WERI-Rb-1 (cell line): Measurements from ENCODE around the gene DCAF4L1.

Experiments
- DNase-seq: peaks from one replicate; pipeline ENCODE4 v3.0.0-alpha.2; 2020
- H3K27ac ChIP-seq: fragments of 250-450 bp; sonication (Bioruptor Pico); 2 replicates; pipeline ENCODE4 v1.5.1; 2020; ENCODE audit warnings: mild to moderate bottlenecking, moderate library complexity
- H3K27me3 ChIP-seq: fragments of 250-450 bp; sonication (Bioruptor Pico); 2 replicates; pipeline ENCODE4 v1.5.1; 2021; ENCODE audit warnings: mild to moderate bottlenecking, low read depth, moderate library complexity; ENCODE audit not compliant: insufficient read depth, severe bottlenecking
- H3K36me3 ChIP-seq: fragments of 250-450 bp; sonication (Bioruptor Pico); 2 replicates; pipeline ENCODE4 v1.5.1; 2020; ENCODE audit warnings: mild to moderate bottlenecking, moderate library complexity
- H3K4me3 ChIP-seq: 2 replicates; pipeline ENCODE4 v1.5.1; 2011; ENCODE audit warnings: low read depth, mild to moderate bottlenecking, control low read depth, low read length
- H3K9me3 ChIP-seq: fragments of 250-450 bp; sonication (Bioruptor Pico); 2 replicates; pipeline ENCODE4 v1.5.1; 2021; ENCODE audit warnings: mild to moderate bottlenecking, moderate library complexity; ENCODE audit not compliant: severe bottlenecking
- TF ChIP-seq, protein P1 (sequence below): IDR thresholded peaks from 2 replicates; pipeline ENCODE4 v1.5.1; 2011; ENCODE audit warnings: low read depth, mild to moderate bottlenecking, control low read depth, inconsistent platforms, low read length

Gene DCAF4L1

DNA sequence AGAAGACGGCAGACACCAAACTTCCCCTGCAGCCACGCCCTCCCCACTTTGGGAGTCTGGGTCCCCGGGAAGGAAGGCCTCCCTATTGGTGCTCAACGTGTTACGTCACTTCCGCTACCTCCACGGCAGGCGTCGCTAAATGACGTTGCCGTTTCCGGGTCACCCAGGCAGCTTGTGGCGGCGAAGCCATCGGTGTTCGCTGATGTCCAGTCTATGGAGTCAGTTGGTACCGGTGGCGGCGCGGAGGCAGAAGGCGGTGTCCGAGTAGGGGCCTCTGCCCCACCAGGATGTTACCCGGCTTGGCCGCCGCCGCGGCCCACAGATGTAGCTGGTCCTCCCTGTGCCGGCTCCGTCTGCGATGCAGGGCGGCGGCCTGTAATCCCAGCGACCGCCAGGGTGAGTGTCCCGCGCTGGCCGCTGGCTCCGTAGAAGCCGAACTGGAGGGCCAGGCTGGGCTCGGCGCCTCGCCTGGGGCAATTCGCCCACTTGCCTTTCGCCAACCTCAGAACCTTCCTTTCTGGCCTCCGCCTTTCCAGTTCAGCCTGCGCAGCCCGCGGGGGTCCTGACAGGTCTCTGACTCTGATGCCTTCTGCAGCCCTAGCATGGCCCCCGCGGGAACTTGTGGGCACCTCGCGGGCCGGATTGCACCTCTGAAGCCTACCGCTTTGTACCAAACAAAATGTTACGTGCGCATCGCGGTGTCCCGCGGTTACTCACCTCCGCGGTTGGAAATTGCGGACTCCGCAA is 9.0 kb downstream of the DCAF4L1 start, which contains the start of gene SLC30A9:
Gene SLC30A9 (plus strand): TSS at position 166 of the 747 bp plus-strand sequence. CDS start 122 bp downstream, at position 288.
- peak; percentile 93 for DNase-seq
- Histone ChIP-seq H3K9me3 (no peaks in the 10 kb centered on the region), H3K27me3 (no peaks in the 10 kb centered on the region), H3K27ac (peak within 1 kb of the TSS; percentile 88), H3K36me3 (peaks cover 5% of the 10 kb centered on the region), H3K4me3 (peak within 1 kb of the TSS; percentile 95)
- TF ChIP-seq, protein P1, sequence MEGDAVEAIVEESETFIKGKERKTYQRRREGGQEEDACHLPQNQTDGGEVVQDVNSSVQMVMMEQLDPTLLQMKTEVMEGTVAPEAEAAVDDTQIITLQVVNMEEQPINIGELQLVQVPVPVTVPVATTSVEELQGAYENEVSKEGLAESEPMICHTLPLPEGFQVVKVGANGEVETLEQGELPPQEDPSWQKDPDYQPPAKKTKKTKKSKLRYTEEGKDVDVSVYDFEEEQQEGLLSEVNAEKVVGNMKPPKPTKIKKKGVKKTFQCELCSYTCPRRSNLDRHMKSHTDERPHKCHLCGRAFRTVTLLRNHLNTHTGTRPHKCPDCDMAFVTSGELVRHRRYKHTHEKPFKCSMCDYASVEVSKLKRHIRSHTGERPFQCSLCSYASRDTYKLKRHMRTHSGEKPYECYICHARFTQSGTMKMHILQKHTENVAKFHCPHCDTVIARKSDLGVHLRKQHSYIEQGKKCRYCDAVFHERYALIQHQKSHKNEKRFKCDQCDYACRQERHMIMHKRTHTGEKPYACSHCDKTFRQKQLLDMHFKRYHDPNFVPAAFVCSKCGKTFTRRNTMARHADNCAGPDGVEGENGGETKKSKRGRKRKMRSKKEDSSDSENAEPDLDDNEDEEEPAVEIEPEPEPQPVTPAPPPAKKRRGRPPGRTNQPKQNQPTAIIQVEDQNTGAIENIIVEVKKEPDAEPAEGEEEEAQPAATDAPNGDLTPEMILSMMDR = peak; percentile 31; the same call in 1 of the 2 replicates

DNA sequence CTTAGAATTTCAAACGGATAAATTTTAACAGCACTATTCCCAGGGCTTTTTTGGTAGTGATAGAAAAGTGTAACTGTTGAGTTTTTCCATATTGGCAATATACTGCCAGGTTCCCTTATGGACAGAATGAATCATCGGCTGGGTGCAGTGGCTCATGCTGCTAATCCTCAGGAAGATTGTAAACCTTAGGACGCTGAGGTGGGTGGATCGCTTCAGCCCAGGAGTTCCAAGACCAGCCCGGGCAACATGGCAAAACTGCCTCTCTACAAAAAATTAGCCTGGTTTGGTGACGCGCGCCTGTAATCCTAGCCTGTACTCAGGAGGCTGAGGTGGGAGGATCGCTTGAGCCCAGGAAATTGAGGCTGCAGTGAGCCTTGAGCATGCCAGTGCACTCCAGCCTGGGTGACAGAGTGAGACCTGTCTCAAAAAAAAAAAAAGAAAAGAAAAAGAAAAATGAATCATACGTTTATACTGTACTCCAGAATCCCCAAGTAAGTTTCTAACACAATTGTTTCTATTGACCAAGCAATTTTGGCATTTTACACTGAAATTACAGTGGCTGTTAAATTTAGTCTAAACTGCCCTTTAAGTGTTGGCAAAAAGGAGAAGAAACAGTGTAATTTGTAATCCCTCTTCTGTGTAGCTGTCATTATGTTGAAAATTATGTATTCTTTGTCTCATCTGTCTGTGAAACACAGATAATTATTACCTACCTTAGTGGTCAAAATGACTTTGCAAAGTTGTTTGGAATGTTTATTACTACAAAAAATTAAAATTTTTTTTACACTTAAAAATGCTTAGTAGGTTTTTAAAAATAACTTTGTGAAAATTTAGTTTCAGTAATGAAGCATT is 10.6 kb downstream of the DCAF4L1 start:
- H3K27ac ChIP-seq = no peak overlapping the region
- no peak for DNase-seq
- H3K4me3 ChIP-seq = no peak overlapping the region
- H3K9me3 ChIP-seq = no peaks in the 10 kb centered on the region
- no peaks in the 10 kb centered on the region for H3K27me3 ChIP-seq
- TF ChIP-seq, protein P1 = no peak
- H3K36me3 ChIP-seq = peaks cover 5% of the 10 kb centered on the region

DNA sequence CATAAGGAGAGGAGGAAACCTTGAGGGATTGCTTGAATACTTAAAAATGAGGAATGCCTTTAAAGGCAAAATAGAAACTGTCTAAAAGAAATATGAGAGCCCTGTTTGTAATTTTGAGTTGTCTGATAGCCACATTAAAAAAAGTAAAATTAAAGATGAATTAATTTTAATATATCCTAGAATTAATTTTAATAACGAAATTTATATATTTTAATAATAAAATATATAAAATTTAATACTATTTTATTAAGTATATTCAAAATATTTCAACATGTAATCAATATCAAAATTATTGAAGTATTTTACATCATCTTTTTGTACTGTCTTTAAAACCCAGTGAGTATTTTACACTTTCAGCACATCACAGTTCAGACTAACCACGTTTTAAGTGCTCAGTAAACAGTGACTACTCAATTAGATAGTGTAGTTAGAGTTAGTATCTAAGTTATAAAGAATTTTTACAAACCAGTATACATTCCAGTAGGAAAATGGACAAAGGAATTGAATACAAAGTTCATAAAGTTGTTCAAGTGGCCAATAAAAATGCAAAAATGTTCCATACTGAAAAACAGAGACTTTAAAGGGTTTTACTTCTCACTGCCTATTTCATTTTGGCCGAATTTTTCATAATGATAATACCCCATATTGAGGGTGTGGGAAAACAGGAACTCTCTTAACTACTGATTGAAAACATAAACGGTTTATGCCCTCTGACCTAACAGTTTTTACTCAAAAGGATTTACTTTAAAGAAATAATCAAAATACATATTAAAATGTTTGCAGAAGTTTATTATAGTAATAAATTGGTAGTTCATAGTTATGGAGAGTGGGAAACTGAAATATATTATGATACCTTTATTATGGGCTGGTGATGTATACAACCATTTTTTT is 11.7 kb downstream of the DCAF4L1 start:
- Histone ChIP-seq H3K27me3 (no peaks in the 10 kb centered on the region), H3K9me3 (no peaks in the 10 kb centered on the region), H3K27ac (no peak overlapping the region), H3K36me3 (peaks cover 5% of the 10 kb centered on the region), H3K4me3 (no peak overlapping the region)
- TF ChIP-seq, protein P1 = no peak
- DNase-seq = no peak

DNA sequence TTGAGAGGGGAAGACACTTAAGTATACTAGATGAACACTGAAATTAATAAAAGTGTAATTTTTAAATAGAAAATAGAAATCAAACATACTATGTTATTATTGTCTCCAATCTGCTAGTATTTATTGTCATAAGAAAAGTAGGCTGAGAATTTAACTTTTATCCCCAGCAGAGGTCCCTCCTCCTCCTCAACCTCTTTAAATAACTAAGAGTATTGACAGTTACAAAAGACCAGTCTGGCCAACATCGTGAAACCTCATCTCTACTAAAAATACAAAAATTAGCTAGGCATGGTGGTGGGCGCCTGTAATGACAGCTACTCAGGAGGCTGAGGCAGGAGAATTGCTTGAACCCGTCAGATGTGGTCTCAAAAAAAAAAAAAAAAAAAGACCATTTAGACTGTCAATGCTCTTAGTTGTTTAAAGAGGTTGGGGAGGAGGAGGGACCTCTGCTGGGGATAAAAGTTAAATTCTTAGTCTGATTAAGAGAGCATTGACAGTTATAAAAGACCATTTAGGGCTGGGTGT is 13.0 kb downstream of the DCAF4L1 start:
- Histone ChIP-seq H3K27me3 (no peaks in the 10 kb centered on the region), H3K27ac (no peak overlapping the region), H3K36me3 (peaks cover 5% of the 10 kb centered on the region), H3K4me3 (no peak overlapping the region), H3K9me3 (no peaks in the 10 kb centered on the region)
- TF ChIP-seq, protein P1 = no peak
- DNase-seq = no peak

DNA sequence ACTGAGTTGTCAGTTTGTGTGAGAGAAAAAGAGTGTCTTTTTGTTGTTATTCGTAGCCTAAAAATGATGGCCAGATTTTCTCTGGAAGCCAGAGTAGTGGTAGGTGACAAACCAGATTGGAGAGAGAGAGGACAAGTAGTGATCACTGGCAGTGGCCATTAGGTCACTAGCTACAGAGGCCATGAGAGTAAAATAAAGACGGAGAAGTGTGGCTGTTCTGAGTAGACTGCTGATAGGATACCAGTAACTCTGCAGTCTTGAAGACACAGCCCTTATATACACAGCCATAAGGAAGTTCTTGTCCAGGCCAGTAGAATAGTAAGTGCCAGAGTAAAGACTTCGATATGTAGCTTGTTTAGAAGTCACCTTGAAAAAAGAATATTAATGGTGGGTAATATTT is 16.5 kb downstream of the DCAF4L1 start:
- DNase-seq = no peak
- TF ChIP-seq, protein P1 = no peak

More for the DNA sequence above, 16.5 kb downstream of the DCAF4L1 start:
- no peaks in the 10 kb centered on the region for H3K9me3 ChIP-seq
- no peak overlapping the region for H3K4me3 ChIP-seq
- peaks cover 9% of the 10 kb centered on the region for H3K36me3 ChIP-seq
- no peak overlapping the region for H3K27ac ChIP-seq
- H3K27me3 ChIP-seq = no peaks in the 10 kb centered on the region
